ENCODE data around the gene MAP3K20.
"Not testable (repeated sequence)": the region's sequence is repeated elsewhere in the genome, so short reads cannot be mapped to it uniquely, and the experiment has no call there.

The MAP3K20 gene

DNA sequence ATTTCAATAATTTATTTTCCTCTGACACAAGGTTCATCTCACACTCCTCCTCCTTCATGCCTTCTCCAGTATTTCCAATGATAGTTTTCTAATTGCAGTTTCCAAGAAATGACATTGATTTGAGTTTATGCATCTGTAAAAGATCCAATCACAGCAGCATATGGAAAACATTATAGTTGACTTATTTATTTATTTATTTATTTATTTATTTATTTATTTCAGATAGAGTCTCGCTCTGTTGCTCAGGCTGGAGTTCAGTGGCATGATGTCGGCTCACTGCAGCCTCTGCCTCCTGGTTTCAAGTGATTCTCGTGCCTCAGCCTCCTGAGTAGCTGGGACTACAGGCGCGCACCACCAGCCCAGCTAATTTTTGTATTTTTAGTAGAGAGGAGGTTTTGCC is 52.5 kb downstream of the MAP3K20 start:
- H3K4me1 ChIP-seq (ENCODE audit: insufficient read depth, low read length) = peaks cover 15% of the 10 kb centered on the region
- H3K27me3 ChIP-seq (ENCODE audit: insufficient read depth, low read length); H3K36me3 ChIP-seq (ENCODE audit: insufficient read depth, low read length); H2AFZ ChIP-seq (ENCODE audit: low read depth, low read length); H3K4me3 ChIP-seq (ENCODE audit: low read length); H3K9me3 ChIP-seq (ENCODE audit: low read length): not testable (repeated sequence)

DNA sequence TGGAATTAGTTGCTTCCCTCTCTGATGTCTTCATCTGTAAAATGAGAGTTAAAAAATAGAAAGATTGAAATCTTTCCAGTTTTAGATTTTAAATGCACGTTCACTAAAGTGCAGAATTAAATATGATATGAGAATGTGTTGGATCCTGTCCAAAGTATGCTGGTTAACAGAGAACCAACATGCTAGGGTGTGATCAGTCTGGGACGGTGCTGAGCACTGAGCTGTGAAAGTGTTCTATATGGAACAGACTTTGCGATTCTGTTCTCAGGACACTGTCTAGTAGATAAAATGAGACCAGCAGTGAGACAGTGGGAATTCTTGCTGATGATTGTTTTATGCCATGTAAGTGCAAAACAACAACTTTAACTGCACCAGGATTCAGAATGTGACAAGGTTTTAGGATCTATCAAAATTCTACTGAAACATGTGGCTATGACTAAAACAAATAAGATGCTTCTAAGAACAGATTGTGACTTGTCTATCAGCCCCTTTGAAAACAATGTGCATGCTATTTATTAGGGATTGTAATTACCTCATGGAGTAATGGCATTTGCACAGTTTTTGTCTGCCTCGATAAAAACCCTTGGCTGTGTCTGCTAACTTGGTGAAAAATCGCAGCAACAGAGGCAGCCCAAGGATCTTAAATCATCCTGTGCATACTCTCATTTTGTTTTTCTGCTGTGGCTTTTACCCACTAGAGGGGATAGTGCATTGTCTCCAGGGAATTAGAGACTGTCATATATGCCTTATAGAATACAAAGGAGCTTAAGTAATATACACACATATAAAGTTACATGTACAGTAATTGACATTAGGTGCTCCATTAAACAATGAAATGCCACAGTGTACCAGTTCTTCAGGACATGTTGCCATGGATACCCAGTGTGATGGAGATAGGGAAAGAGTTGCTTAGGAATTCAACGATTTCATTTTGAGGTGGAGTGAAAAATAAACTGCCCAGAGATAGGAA is 55.1 kb downstream of the MAP3K20 start:
- H3K4me3 ChIP-seq (ENCODE audit: low read length) = no peak overlapping the region

DNA sequence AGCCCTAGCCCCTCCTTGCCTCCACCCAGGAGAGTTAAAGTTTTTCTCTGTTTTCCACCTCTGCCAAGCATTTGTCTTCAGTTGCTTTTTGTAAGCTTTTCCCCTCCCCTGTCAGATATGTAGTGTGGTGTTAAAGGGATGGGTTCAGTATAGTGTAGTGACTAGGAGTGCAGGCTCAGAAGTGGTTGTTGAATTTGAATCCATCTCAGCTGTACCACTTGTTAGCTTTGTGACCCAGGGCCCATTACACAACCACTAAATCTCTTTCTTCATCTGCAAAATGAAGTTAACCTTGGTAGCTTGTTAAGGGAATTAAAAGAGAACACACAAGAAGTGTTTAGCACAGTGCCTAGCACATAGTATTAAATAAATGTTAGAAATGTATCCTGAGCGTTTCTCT is 56.9 kb downstream of the MAP3K20 start:
- Histone ChIP-seq H3K36me3 (ENCODE audit: insufficient read depth, low read length) (no peaks in the 10 kb centered on the region), H3K9me3 (ENCODE audit: low read length) (no peaks in the 10 kb centered on the region), H2AFZ (ENCODE audit: low read depth, low read length) (no peak overlapping the region), H3K4me3 (ENCODE audit: low read length) (no peak overlapping the region), H3K4me1 (ENCODE audit: insufficient read depth, low read length) (peaks cover 24% of the 10 kb centered on the region), H3K27me3 (ENCODE audit: insufficient read depth, low read length) (no peaks in the 10 kb centered on the region)

More for the DNA sequence above, 55.1 kb downstream of the MAP3K20 start:
- Histone ChIP-seq H3K27me3 (ENCODE audit: insufficient read depth, low read length) (no peaks in the 10 kb centered on the region), H3K4me1 (ENCODE audit: insufficient read depth, low read length) (peaks cover 15% of the 10 kb centered on the region), H3K36me3 (ENCODE audit: insufficient read depth, low read length) (no peaks in the 10 kb centered on the region), H2AFZ (ENCODE audit: low read depth, low read length) (no peak overlapping the region), H3K9me3 (ENCODE audit: low read length) (no peaks in the 10 kb centered on the region)

DNA sequence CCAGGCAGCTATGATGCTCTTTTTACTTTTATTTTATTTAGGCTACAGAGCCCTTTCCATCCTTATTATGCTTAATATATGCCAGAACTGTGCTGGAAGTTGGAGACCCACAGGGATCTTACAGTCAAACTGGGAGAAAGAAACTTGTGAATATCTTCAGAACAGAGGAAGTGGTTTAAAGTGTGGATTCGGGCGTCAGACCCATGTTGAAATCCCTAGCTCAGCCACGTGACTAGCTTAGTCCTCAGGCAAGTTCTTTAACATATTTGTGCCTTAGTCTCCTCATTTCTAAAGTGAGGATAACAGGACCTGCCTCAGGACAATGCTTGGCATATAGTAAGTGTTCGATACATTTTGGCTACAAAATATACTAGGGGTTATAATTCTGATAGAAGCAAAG is 59.1 kb downstream of the MAP3K20 start:
- Histone ChIP-seq H3K9me3 (ENCODE audit: low read length) (no peaks in the 10 kb centered on the region), H3K36me3 (ENCODE audit: insufficient read depth, low read length) (no peaks in the 10 kb centered on the region), H3K4me1 (ENCODE audit: insufficient read depth, low read length) (peaks cover 24% of the 10 kb centered on the region), H2AFZ (ENCODE audit: low read depth, low read length) (no peak overlapping the region), H3K27me3 (ENCODE audit: insufficient read depth, low read length) (no peaks in the 10 kb centered on the region), H3K4me3 (ENCODE audit: low read length) (no peak overlapping the region)

DNA sequence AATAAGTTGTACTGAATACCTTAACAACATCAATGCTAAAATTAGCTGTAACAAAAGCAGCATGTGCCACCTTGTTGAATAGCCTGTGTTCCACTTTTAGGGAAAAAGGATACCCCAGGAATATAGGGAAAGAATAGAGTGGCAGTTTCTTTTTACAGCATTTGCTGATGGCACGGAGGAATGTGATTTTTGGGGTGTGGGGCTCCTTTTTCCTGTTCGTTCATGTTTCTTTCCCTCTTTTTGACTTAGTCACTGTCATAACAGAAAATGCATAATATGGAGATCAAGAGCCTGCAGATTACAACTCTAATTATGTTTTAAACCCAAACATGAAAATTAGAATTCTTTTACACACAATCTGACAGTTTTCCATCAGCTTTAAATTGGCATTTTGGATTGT is 60.4 kb downstream of the MAP3K20 start:
- Histone ChIP-seq H3K9me3 (ENCODE audit: low read length) (no peaks in the 10 kb centered on the region), H3K27me3 (ENCODE audit: insufficient read depth, low read length) (no peaks in the 10 kb centered on the region), H3K4me1 (ENCODE audit: insufficient read depth, low read length) (peaks cover 15% of the 10 kb centered on the region), H3K36me3 (ENCODE audit: insufficient read depth, low read length) (no peaks in the 10 kb centered on the region), H3K4me3 (ENCODE audit: low read length) (no peak overlapping the region), H2AFZ (ENCODE audit: low read depth, low read length) (no peak overlapping the region)

DNA sequence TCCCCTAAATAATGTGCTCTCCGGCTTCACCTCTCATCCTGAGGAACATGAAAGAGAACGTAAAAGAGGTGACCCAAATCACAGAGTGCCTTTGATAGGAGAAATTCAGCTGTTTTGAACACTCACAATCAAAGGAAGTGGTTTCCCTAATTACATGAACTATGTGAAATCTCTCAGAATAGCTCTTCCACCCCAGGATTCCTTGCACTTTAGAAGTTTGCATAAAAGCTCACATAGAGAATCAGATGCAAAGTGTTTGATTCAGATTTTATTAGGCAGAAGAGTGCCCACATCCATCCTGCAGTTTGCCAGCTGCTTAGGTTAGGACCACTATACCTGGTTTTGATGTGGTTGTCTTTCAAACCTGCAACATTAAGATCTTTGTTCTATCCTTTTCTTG is 61.0 kb downstream of the MAP3K20 start:
- Histone ChIP-seq H2AFZ (ENCODE audit: low read depth, low read length) (no peak overlapping the region), H3K4me3 (ENCODE audit: low read length) (no peak overlapping the region), H3K4me1 (ENCODE audit: insufficient read depth, low read length) (peaks cover 10% of the 10 kb centered on the region), H3K27me3 (ENCODE audit: insufficient read depth, low read length) (no peaks in the 10 kb centered on the region), H3K36me3 (ENCODE audit: insufficient read depth, low read length) (no peaks in the 10 kb centered on the region), H3K9me3 (ENCODE audit: low read length) (peaks cover 2% of the 10 kb centered on the region)

DNA sequence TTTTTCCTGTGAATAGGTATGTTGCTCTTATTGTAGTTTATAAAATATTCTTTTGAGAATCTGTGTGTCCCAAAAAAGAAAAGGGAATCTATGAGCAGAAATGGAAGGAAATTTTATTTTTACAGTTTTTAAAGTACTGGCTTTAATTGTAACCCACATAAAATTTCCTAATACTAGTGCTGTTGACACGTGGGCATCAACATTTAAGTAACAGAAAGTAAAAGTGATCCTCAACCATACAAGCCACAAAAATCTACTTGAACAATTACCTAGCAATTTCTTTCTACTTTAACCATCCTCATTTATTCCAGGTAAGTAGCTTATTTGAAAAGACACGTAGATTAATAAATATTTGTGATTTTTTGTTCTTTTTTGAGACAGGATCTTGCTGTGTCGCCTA is 62.0 kb downstream of the MAP3K20 start:
- Histone ChIP-seq H3K27me3 (ENCODE audit: insufficient read depth, low read length) (no peaks in the 10 kb centered on the region), H3K36me3 (ENCODE audit: insufficient read depth, low read length) (no peaks in the 10 kb centered on the region), H2AFZ (ENCODE audit: low read depth, low read length) (no peak overlapping the region), H3K4me1 (ENCODE audit: insufficient read depth, low read length) (peaks cover 8% of the 10 kb centered on the region), H3K9me3 (ENCODE audit: low read length) (peaks cover 6% of the 10 kb centered on the region), H3K4me3 (ENCODE audit: low read length) (no peak overlapping the region)

DNA sequence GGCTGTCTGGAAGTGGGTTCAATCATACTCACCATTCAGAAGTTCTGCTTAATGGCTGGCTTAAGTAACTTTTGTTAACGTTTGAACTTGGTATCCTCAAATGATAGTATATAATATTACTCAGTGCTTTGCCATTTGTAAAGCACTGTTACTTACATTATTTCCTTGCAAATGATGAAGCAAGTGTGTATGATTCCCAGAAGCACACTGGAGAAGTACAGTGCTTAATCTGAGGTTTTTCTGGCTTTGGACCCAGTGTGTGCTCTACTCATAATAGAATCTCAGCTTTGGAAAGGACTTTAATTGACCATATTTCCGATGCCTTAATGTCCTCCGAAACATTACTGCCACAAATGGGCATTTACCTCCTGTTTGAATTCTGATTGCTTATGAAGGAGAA is 63.3 kb downstream of the MAP3K20 start:
- Histone ChIP-seq H3K4me1 (ENCODE audit: insufficient read depth, low read length) (peaks cover 8% of the 10 kb centered on the region), H3K9me3 (ENCODE audit: low read length) (peaks cover 8% of the 10 kb centered on the region), H3K36me3 (ENCODE audit: insufficient read depth, low read length) (no peaks in the 10 kb centered on the region), H2AFZ (ENCODE audit: low read depth, low read length) (no peak overlapping the region), H3K27me3 (ENCODE audit: insufficient read depth, low read length) (no peaks in the 10 kb centered on the region), H3K4me3 (ENCODE audit: low read length) (no peak overlapping the region)

DNA sequence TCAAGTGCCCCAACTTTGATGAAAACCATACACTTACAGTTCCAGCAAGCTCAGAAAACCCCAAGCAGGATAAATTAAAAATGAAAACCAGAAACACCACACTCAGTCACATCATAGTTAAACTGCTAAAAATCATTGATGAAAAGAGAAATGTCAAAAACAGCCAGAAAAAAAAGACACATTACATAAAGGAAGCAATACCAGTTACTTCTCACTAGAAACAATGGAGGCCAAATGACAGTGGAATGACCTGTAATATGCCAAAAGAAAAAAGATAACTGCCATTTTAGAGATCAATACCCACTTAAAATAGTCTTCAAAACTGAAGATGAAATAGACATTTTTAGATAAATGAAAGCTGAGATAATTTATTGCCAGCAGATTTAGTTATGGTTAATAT is 66.0 kb downstream of the MAP3K20 start:
- Histone ChIP-seq H3K4me1 (ENCODE audit: insufficient read depth, low read length) (peaks cover 2% of the 10 kb centered on the region), H3K27me3 (ENCODE audit: insufficient read depth, low read length) (no peaks in the 10 kb centered on the region), H2AFZ (ENCODE audit: low read depth, low read length) (no peak overlapping the region), H3K9me3 (ENCODE audit: low read length) (peaks cover 8% of the 10 kb centered on the region), H3K4me3 (ENCODE audit: low read length) (no peak overlapping the region), H3K36me3 (ENCODE audit: insufficient read depth, low read length) (no peaks in the 10 kb centered on the region)

DNA sequence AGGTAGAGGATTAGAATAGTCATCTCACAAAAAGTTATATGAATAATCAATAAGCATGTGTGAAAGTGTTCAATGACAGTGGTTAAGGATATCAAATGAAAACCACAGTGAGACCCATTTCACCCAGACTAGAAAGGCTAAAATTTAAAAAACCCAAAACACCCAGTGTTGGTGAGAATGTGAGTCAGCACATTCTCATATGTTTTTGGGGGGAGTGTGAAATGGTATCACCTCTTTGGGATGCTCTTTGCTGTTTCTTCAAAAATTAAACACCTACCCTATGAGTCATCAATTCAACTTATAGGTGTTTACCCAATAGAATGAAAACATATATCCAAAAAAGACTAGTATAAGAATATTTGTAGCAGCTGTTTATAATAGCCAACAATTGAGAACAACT is 69.8 kb downstream of the MAP3K20 start:
- Histone ChIP-seq H3K4me3 (ENCODE audit: low read length) (no peak overlapping the region), H3K36me3 (ENCODE audit: insufficient read depth, low read length) (no peaks in the 10 kb centered on the region), H3K27me3 (ENCODE audit: insufficient read depth, low read length) (no peaks in the 10 kb centered on the region), H3K9me3 (ENCODE audit: low read length) (peaks cover 8% of the 10 kb centered on the region), H2AFZ (ENCODE audit: low read depth, low read length) (no peak overlapping the region), H3K4me1 (ENCODE audit: insufficient read depth, low read length) (no peaks in the 10 kb centered on the region)

DNA sequence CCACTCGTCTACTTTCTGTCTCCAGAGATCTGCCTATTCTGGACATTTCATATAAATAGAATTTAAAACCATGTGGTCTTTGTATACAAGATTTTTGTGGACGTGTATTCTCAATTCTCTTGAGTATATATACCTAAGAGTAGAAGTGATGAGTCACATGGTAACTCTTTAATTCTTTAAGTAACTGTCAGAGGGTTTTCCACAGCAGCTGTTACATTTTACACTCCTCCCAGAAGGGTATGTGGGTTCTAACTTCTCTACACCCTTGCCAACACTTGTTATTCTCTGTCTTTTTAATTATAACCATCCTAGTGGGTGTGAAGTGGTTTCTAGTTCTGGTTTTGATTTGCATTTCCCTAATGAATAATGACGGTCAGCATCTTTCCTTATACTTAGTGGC is 70.9 kb downstream of the MAP3K20 start:
- H3K4me3 ChIP-seq (ENCODE audit: low read length) = no peak overlapping the region

DNA sequence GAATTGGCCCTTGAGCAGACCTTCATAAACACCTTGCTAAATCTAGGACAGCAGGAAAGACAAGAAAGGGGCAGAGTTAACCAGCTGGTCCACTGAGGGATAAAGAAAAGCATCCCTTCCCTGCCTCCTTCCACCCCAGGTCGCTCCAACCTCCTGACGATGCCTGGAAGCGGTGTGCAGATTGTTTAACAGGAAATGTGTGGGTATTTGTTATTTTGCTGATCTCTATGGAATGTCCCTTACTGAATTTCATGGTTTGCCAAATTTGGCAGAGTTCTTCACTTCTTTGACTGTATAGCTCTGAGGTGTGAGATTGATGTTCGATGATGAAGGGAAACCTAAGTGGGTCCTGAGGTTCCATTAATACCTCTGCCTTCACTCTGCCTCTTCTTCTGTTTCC is 72.9 kb downstream of the MAP3K20 start:
- Histone ChIP-seq H3K4me3 (ENCODE audit: low read length) (no peak overlapping the region), H3K9me3 (ENCODE audit: low read length) (no peaks in the 10 kb centered on the region), H3K4me1 (ENCODE audit: insufficient read depth, low read length) (no peaks in the 10 kb centered on the region), H3K36me3 (ENCODE audit: insufficient read depth, low read length) (no peaks in the 10 kb centered on the region), H2AFZ (ENCODE audit: low read depth, low read length) (no peak overlapping the region), H3K27me3 (ENCODE audit: insufficient read depth, low read length) (no peaks in the 10 kb centered on the region)

More for the DNA sequence above, 70.9 kb downstream of the MAP3K20 start:
- H3K36me3 ChIP-seq (ENCODE audit: insufficient read depth, low read length) = no peaks in the 10 kb centered on the region
- H3K27me3 ChIP-seq (ENCODE audit: insufficient read depth, low read length) = no peaks in the 10 kb centered on the region
- no peak overlapping the region for H2AFZ ChIP-seq (ENCODE audit: low read depth, low read length)
- no peaks in the 10 kb centered on the region for H3K4me1 ChIP-seq (ENCODE audit: insufficient read depth, low read length)
- peaks cover 6% of the 10 kb centered on the region for H3K9me3 ChIP-seq (ENCODE audit: low read length)

DNA sequence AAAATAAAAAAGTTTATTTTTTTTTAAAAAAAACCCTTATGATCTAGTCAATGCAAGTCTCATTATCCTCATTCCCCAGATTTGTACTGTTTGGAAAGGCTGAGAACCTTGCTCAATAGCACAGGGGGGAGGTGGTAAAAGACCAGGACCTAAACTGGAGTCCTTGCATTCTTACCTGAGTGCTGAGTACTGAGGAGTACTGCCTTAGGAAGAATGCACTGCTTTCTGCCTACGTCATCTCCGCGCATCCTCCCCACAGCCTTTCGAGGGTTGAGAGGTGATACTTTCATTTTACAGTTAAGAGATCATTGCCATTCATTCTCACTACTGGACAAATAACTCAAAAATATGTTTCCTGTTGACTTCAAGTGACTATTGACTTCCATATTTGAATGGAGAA is 73.8 kb downstream of the MAP3K20 start:
- Histone ChIP-seq H3K4me3 (ENCODE audit: low read length) (no peak overlapping the region), H3K36me3 (ENCODE audit: insufficient read depth, low read length) (no peaks in the 10 kb centered on the region), H3K9me3 (ENCODE audit: low read length) (no peaks in the 10 kb centered on the region), H3K27me3 (ENCODE audit: insufficient read depth, low read length) (no peaks in the 10 kb centered on the region), H3K4me1 (ENCODE audit: insufficient read depth, low read length) (no peaks in the 10 kb centered on the region), H2AFZ (ENCODE audit: low read depth, low read length) (no peak overlapping the region)

DNA sequence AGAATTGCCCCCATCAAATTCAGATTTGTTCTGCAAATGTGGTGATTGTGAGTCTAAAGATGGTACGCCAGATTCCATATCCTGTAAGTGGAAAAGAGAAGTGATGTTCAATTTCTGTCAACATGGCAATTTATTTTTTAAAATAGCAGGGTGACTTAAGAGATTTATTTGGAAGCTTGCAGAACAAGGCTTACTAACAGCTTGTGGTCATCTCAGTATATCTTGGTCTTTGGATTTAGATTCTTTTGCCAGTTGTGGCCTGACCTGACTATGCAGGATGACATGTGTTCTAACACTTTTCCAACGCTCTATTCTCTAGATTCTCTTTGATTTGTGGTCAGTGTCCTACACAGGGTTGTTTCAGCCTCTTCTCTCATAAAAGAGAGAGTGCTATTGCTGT is 74.4 kb downstream of the MAP3K20 start:
- Histone ChIP-seq H3K27me3 (ENCODE audit: insufficient read depth, low read length) (no peaks in the 10 kb centered on the region), H3K4me3 (ENCODE audit: low read length) (no peak overlapping the region), H3K4me1 (ENCODE audit: insufficient read depth, low read length) (no peaks in the 10 kb centered on the region), H3K9me3 (ENCODE audit: low read length) (no peaks in the 10 kb centered on the region), H2AFZ (ENCODE audit: low read depth, low read length) (no peak overlapping the region), H3K36me3 (ENCODE audit: insufficient read depth, low read length) (no peaks in the 10 kb centered on the region)

Measured in neuron (in vitro differentiated cells).